ENCODE measurements around the gene GCKR.
A peak's percentile ranks its signal among the peaks of the same experiment; 100 is the strongest.

GCKR gene, protein sequence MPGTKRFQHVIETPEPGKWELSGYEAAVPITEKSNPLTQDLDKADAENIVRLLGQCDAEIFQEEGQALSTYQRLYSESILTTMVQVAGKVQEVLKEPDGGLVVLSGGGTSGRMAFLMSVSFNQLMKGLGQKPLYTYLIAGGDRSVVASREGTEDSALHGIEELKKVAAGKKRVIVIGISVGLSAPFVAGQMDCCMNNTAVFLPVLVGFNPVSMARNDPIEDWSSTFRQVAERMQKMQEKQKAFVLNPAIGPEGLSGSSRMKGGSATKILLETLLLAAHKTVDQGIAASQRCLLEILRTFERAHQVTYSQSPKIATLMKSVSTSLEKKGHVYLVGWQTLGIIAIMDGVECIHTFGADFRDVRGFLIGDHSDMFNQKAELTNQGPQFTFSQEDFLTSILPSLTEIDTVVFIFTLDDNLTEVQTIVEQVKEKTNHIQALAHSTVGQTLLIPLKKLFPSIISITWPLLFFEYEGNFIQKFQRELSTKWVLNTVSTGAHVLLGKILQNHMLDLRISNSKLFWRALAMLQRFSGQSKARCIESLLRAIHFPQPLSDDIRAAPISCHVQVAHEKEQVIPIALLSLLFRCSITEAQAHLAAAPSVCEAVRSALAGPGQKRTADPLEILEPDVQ

DNA sequence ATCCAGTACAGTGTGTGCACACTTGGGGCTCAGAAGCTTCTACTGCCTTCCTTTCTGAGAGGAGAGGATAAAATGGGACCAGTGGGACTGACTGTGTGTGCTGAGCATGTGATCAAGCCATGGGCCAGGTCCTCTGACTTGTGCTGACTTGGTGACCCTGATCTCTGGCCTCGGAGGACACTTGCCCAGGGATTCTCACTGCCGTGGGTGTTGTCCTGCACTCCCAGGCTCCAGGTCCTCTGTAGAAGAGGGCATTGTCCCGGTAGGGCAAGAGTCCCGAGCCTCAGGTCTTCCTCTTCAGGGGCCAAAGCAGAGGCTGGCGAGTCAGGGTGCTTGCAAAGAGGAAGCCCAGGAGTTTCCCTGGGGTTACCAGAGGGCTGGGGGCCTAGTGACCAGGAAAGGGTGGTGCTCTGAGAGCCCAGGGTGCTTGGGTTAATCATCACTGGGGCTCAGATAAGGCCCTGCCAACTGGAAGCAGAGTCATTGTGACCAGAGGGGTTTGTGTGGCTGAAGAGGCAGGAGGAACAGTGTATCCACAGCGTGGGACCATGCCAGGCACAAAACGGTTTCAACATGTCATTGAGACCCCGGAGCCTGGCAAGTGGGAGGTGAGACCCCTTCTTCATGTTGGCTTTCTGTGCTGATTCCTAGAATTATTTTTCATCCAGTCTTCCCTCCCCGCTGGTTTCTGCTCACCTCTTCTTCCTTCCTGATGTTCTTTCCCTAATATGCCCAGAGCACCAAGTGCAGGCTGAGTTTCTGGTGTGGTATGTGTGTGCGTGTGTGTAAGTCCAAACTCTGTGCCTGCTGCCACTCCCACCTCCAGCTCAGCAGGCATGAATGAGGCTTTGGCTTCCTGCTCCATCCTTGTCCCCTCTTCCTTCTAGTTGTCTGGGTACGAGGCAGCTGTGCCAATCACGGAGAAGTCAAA, at the start of gene GCKR:
Gene GCKR (plus strand): TSS at position 483 of the 931 bp plus-strand sequence. CDS start 66 bp downstream, at position 549.
- DNase-seq = peak; percentile 84 to 88

DNA sequence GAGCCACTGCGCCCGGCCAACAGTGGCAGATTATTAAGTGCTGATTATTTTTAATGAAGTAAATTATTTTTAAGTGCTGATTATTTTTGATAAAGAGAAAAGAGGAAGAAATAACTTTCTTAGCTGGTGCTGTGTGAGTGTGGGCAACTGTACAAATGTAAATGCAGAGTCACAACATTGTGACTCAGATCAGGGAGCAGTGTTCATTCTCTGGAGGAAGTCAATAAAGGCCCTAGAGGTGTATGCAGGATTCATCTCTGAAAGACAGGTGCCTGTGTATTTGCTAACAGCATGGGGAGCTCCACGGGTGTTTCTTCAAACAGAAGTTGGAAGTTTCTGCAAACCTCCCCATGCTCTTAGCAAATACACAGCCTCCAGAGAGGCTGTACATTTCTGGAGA, 48.3 kb upstream of the GCKR start:
- no peak for TF ChIP-seq POLR2A (IDR thresholded peaks at IDR 0.05; ENCODE audit: low read length)
- no peak for TF ChIP-seq GATA1 (IDR thresholded peaks at IDR 0.05; ENCODE audit: low read depth, low read length)
- no peak for DNase-seq

More for the DNA sequence above, at the start of gene GCKR:
- no peak for TF ChIP-seq POLR2A (IDR thresholded peaks at IDR 0.05; ENCODE audit: low read length)
- TF ChIP-seq GATA1 (IDR thresholded peaks at IDR 0.05; ENCODE audit: low read depth, low read length) = no peak

- TF ChIP-seq POLR2A (IDR thresholded peaks at IDR 0.05; ENCODE audit: low read length) (no peak), GATA1 (IDR thresholded peaks at IDR 0.05; ENCODE audit: low read depth, low read length) (no peak)
These were observed 45.5 kb upstream of the GCKR start for GRCh38 chr2:27451095-27451494.

DNA sequence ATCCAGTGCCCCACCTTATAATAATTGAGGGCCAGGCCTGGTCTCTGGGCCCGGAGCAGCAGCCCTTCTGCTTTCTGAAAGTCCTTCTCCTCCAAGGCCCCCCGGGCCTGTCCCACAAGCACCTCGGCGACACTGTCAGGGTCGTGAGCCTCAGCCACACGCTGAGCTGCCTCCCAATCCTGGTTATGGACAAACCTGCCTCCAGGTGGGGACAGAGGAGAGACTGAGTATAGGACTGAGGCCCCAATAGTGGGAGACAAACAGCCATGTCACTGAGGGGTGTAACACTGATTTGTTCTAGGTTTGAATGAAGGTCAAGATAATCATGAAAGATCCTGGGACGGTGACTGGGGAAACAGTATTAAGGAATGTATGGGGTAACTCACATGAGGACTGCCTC, 42.7 kb upstream of the GCKR start:
- DNase-seq = no peak
- TF ChIP-seq GATA1 (IDR thresholded peaks at IDR 0.05; ENCODE audit: low read depth, low read length) (no peak), POLR2A (IDR thresholded peaks at IDR 0.05; ENCODE audit: low read length) (no peak)

More at GRCh38 chr2:27451095-27451494, 45.5 kb upstream of the GCKR start:
- DNase-seq = no peak

GRCh38 chr2:27461118-27461517, 35.5 kb upstream of the GCKR start:
- TF ChIP-seq GATA1 (IDR thresholded peaks at IDR 0.05; ENCODE audit: low read depth, low read length) = no peak
- TF ChIP-seq POLR2A (IDR thresholded peaks at IDR 0.05; ENCODE audit: low read length) = no peak
- peak; percentile 55 to 60 for DNase-seq

DNA sequence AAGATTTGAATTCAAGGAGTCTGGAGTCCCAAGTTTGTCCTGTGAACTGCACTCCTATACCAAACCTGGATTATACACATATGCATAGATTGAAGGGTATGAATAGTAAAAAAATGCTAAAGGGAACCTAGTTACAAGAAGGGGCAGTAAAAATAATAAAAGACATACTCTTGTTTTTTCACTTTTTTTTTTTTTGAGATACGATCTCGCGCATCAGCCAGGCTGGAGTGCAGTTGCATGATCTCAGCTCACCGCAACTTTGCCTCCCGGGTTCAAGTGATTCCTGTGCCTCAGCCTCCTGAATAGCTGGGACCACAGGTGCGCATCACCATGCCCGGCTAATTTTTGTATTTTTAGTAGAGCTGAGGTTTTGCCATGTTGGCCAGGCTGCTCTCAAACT, 32.2 kb upstream of the GCKR start:
- no peak for TF ChIP-seq POLR2A (IDR thresholded peaks at IDR 0.05; ENCODE audit: low read length)
- TF ChIP-seq GATA1 (IDR thresholded peaks at IDR 0.05; ENCODE audit: low read depth, low read length) = no peak
- DNase-seq = no peak

- no peak for TF ChIP-seq POLR2A (IDR thresholded peaks at IDR 0.05; ENCODE audit: low read length)
- DNase-seq = peak; percentile 18 to 25
These were observed 24.7 kb upstream of the GCKR start for GRCh38 chr2:27471961-27472360.

DNA sequence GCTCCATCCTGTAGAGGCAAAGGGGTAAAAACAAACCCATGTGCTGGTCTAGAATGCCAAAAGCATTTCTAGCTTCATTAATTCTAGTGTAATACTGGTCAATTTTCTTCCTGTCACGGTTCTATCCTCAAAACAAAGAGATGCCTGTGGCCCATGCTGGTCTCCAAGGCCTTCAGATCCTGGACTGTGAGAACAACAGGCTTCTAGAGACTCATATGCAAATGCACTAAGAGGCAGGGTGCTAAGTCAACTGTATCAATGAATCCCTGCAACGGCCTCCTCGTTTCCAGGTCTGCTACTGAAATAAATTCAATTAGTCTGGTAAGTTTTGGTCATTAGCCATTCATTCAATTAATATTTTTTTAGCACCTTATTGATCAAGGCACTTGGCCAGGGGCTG, 11.1 kb upstream of the GCKR start:
- TF ChIP-seq GATA1 (IDR thresholded peaks at IDR 0.05; ENCODE audit: low read depth, low read length) = no peak
- no peak for TF ChIP-seq POLR2A (IDR thresholded peaks at IDR 0.05; ENCODE audit: low read length)
- no peak for DNase-seq

- DNase-seq = peak; percentile 69 to 71
- TF ChIP-seq GATA1 (IDR thresholded peaks at IDR 0.05; ENCODE audit: low read depth, low read length) (no peak), POLR2A (IDR thresholded peaks at IDR 0.05; ENCODE audit: low read length) (no peak)
These were observed 7.5 kb upstream of the GCKR start for GRCh38 chr2:27489118-27489497.

- peak; percentile 89 for TF ChIP-seq POLR2A (IDR thresholded peaks at IDR 0.05; ENCODE audit: low read length)
- TF ChIP-seq GATA1 (IDR thresholded peaks at IDR 0.05; ENCODE audit: low read depth, low read length) = no peak
- peak; percentile 100 for DNase-seq
These were observed 6.9 kb upstream of the GCKR start, which contains the start of gene IFT172 for GRCh38 chr2:27489498-27490397. TSS of gene IFT172 (minus strand) at chr2:27489743. CDS start at chr2:27489653, 90 bp downstream.

DNA sequence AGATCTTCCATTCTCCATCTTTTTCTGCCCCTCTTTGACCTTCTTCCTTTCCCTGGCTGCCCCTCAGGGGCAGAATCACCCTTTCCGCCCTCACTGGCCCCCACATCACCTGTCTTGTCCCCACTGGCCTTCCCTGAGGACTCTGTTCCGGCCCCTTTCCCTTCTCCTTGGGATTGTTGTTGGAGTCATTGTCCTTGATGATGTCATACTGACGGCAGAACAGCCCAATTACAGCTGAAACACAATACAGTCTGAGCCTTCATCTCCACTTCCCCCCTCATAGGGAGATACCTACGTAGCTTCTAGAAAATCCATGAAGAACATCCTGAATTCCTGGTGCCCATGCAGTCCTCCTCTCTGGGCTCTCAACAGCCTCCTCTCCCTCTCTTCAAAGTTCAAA, 4.1 kb upstream of the GCKR start:
- TF ChIP-seq POLR2A (IDR thresholded peaks at IDR 0.05; ENCODE audit: low read length) = no peak
- no peak for TF ChIP-seq GATA1 (IDR thresholded peaks at IDR 0.05; ENCODE audit: low read depth, low read length)
- no peak for DNase-seq

GRCh38 chr2:27493948-27494283, 2.7 kb upstream of the GCKR start:
- no peak for TF ChIP-seq POLR2A (IDR thresholded peaks at IDR 0.05; ENCODE audit: low read length)
- no peak for DNase-seq

- no peak for TF ChIP-seq POLR2A (IDR thresholded peaks at IDR 0.05; ENCODE audit: low read length)
- no peak for TF ChIP-seq GATA1 (IDR thresholded peaks at IDR 0.05; ENCODE audit: low read depth, low read length)
These were observed 2.2 kb upstream of the GCKR start for GRCh38 chr2:27494284-27494943.

More at GRCh38 chr2:27494284-27494943, 2.2 kb upstream of the GCKR start:
- peak; percentile 32 to 60 for DNase-seq

Data from erythroblast (primary cell).